ENCODE data around the gene SSTR1. TPM values are rescaled to one million over a fixed set of nuclear protein-coding genes. Genes with fewer than 3 reads are reported as not detected.

The SSTR1 gene
- total and polyA plus RNA-seq, 2 donors (not counting 3 experiments of a cell fraction or from before 2014, with no cell fraction given): 1.4 to 1.9 TPM

GRCh38 chr14:38205949-38206665 lies 1.6 kb upstream of the SSTR1 start:
- Histone ChIP-seq H3K36me3 (ENCODE audit: control insufficient read depth in 2 of 2, extremely low read depth in 1 of 2, insufficient read depth in 2 of 2, low read length in 2 of 2) (no peaks in the 10 kb centered on the region), H2AFZ (ENCODE audit: low read depth, low read length) (no peak overlapping the region), H3K4me1 (ENCODE audit: control insufficient read depth, extremely low read depth, insufficient read depth, low read length) (peaks cover 33% of the 10 kb centered on the region), H3K9me1 (replicated peaks; ENCODE audit: control insufficient read depth, extremely low read depth, insufficient read depth, low read length) (no peaks in the 10 kb centered on the region), H3K9me3 (replicated peaks; ENCODE audit: control insufficient read depth, insufficient read depth, low read length) (no peaks in the 10 kb centered on the region), H3K79me2 (ENCODE audit: control insufficient read depth, insufficient read depth, low read length) (no peaks in the 10 kb centered on the region), H3K4me2 (ENCODE audit: insufficient read depth, low read length) (no peak overlapping the region), H3K27me3 (ENCODE audit: control insufficient read depth in 2 of 2, insufficient read depth in 2 of 2, low read length in 2 of 2) (no peaks in the 10 kb centered on the region), H3K27ac (ENCODE audit: insufficient read depth, low read depth, low read length) (no peak overlapping the region), H3K4me3 (replicated peaks in 1 of 3; ENCODE audit: insufficient read depth in 1 of 3, low read depth in 1 of 3, low read length in 3 of 3) (no peak overlapping the region), H3K9ac (replicated peaks; ENCODE audit: extremely low read depth, insufficient read depth, low read length) (no peak overlapping the region), H4K20me1 (replicated peaks; ENCODE audit: control insufficient read depth, extremely low read depth, insufficient read depth, low read length) (no peaks in the 10 kb centered on the region)
- no TSS peak for BruUV-seq (replicated peaks)
- intact Hi-C loops (cut with micrococcal nuclease): loop anchor here (5.0 kb wide), 2 partner anchors 196 to 811 kb away; no protein-coding TSS in a partner anchor
- ChIA-PET POLR2A (no interaction called here), CTCF (interaction anchor here (0.9 to 2.4 kb wide), 2 partner anchors 8 to 394 kb away, joined by 3 to 10 read pairs; no protein-coding TSS in a partner anchor)
- FAIRE-seq (no peak), DNase-seq (ENCODE audit: low read depth, low spot score) (no peak)
- no peak for TF ChIP-seq CTCF (IDR thresholded peaks at IDR 0.05; ENCODE audit: extremely low read depth in 1 of 2, insufficient read depth in 1 of 2, low read depth in 1 of 2, low read length in 2 of 2)
- TF ChIP-seq FOS (IDR thresholded peaks at IDR 0.05; ENCODE audit: borderline replicate concordance, insufficient read depth, low read length): no peak
- TF ChIP-seq JUN (IDR thresholded peaks at IDR 0.05; ENCODE audit: borderline replicate concordance, insufficient read depth, insufficient read length, low read depth): no peak
- no peak for TF ChIP-seq POLR2AphosphoS5 (IDR thresholded peaks at IDR 0.05; ENCODE audit: insufficient read depth, low read depth, low read length)
- TF ChIP-seq POLR2A (IDR thresholded peaks at IDR 0.05; ENCODE audit: low read depth, low read length): no peak
- TF ChIP-seq MYC (IDR thresholded peaks at IDR 0.05; ENCODE audit: low read depth, low read length): no peak
- no peak for TF ChIP-seq GATA2 (IDR thresholded peaks at IDR 0.05; ENCODE audit: insufficient read depth, insufficient read length, low read depth, low read length)
- TF ChIP-seq MAX (IDR thresholded peaks at IDR 0.05; ENCODE audit: insufficient read depth, insufficient read length): no peak
- no peak for TF ChIP-seq EZH2 (IDR thresholded peaks at IDR 0.05; ENCODE audit: borderline replicate concordance, low read depth, low read length, severe bottlenecking)
- dilution Hi-C loops (cut with MboI; ENCODE audit: extremely low pct_ligation_motif_present, low sequenced_read_pairs): no loop called here
